ENCODE measurements around the gene DARS2.

Gene DARS2

GRCh38 chr1:173887627-173888026 is 63.2 kb downstream of the DARS2 start:
- DNase-seq (ENCODE audit: extremely low read depth, insufficient read length), result no peak
- no peaks in the 10 kb centered on the region for H3K27me3 ChIP-seq (replicated peaks; ENCODE audit: control insufficient read depth, insufficient read depth, low read length)
- no peak for TF ChIP-seq CTCF (IDR thresholded peaks at IDR 0.05; ENCODE audit: insufficient read depth, low read length, poor library complexity, severe bottlenecking)
- peaks cover 5% of the 10 kb centered on the region for H3K36me3 ChIP-seq (ENCODE audit: control insufficient read depth, insufficient read depth, low read length)
- H3K4me3 ChIP-seq (replicated peaks; ENCODE audit: low read depth, low read length), result no peak overlapping the region

GRCh38 chr1:173888749-173889148 is 64.3 kb downstream of the DARS2 start:
- H3K36me3 ChIP-seq (ENCODE audit: control insufficient read depth, insufficient read depth, low read length), result peaks cover 5% of the 10 kb centered on the region
- H3K27me3 ChIP-seq (replicated peaks; ENCODE audit: control insufficient read depth, insufficient read depth, low read length), result no peaks in the 10 kb centered on the region
- no peak overlapping the region for H3K4me3 ChIP-seq (replicated peaks; ENCODE audit: low read depth, low read length)
- no peak for DNase-seq (ENCODE audit: extremely low read depth, insufficient read length)
- TF ChIP-seq CTCF (IDR thresholded peaks at IDR 0.05; ENCODE audit: insufficient read depth, low read length, poor library complexity, severe bottlenecking), result no peak

GRCh38 chr1:173889885-173890284 is 65.4 kb downstream of the DARS2 start:
- no peaks in the 10 kb centered on the region for H3K27me3 ChIP-seq (replicated peaks; ENCODE audit: control insufficient read depth, insufficient read depth, low read length)
- TF ChIP-seq CTCF (IDR thresholded peaks at IDR 0.05; ENCODE audit: insufficient read depth, low read length, poor library complexity, severe bottlenecking), result no peak
- no peak for DNase-seq (ENCODE audit: extremely low read depth, insufficient read length)
- H3K36me3 ChIP-seq (ENCODE audit: control insufficient read depth, insufficient read depth, low read length), result peaks cover 5% of the 10 kb centered on the region
- H3K4me3 ChIP-seq (replicated peaks; ENCODE audit: low read depth, low read length), result no peak overlapping the region

GRCh38 chr1:173893611-173894010 is 69.1 kb downstream of the DARS2 start:
- no peak overlapping the region for H3K4me3 ChIP-seq (replicated peaks; ENCODE audit: low read depth, low read length)
- DNase-seq (ENCODE audit: extremely low read depth, insufficient read length), result no peak
- no peak for TF ChIP-seq CTCF (IDR thresholded peaks at IDR 0.05; ENCODE audit: insufficient read depth, low read length, poor library complexity, severe bottlenecking)
- no peaks in the 10 kb centered on the region for H3K36me3 ChIP-seq (ENCODE audit: control insufficient read depth, insufficient read depth, low read length)
- no peaks in the 10 kb centered on the region for H3K27me3 ChIP-seq (replicated peaks; ENCODE audit: control insufficient read depth, insufficient read depth, low read length)

GRCh38 chr1:173894189-173894588 is 69.7 kb downstream of the DARS2 start:
- TF ChIP-seq CTCF (IDR thresholded peaks at IDR 0.05; ENCODE audit: insufficient read depth, low read length, poor library complexity, severe bottlenecking), result no peak
- H3K36me3 ChIP-seq (ENCODE audit: control insufficient read depth, insufficient read depth, low read length), result no peaks in the 10 kb centered on the region
- no peaks in the 10 kb centered on the region for H3K27me3 ChIP-seq (replicated peaks; ENCODE audit: control insufficient read depth, insufficient read depth, low read length)
- no peak overlapping the region for H3K4me3 ChIP-seq (replicated peaks; ENCODE audit: low read depth, low read length)
- no peak for DNase-seq (ENCODE audit: extremely low read depth, insufficient read length)

GRCh38 chr1:173900427-173900826 is 76.0 kb downstream of the DARS2 start:
- H3K27me3 ChIP-seq (replicated peaks; ENCODE audit: control insufficient read depth, insufficient read depth, low read length), result no peaks in the 10 kb centered on the region
- DNase-seq (ENCODE audit: extremely low read depth, insufficient read length), result no peak
- no peaks in the 10 kb centered on the region for H3K36me3 ChIP-seq (ENCODE audit: control insufficient read depth, insufficient read depth, low read length)
- no peak for TF ChIP-seq CTCF (IDR thresholded peaks at IDR 0.05; ENCODE audit: insufficient read depth, low read length, poor library complexity, severe bottlenecking)
- no peak overlapping the region for H3K4me3 ChIP-seq (replicated peaks; ENCODE audit: low read depth, low read length)

Measured in GM06990 (cell line).